ENCODE data around the gene HCST.
A peak's percentile ranks its signal among the peaks of the same experiment; 100 is the strongest.

The HCST gene

DNA sequence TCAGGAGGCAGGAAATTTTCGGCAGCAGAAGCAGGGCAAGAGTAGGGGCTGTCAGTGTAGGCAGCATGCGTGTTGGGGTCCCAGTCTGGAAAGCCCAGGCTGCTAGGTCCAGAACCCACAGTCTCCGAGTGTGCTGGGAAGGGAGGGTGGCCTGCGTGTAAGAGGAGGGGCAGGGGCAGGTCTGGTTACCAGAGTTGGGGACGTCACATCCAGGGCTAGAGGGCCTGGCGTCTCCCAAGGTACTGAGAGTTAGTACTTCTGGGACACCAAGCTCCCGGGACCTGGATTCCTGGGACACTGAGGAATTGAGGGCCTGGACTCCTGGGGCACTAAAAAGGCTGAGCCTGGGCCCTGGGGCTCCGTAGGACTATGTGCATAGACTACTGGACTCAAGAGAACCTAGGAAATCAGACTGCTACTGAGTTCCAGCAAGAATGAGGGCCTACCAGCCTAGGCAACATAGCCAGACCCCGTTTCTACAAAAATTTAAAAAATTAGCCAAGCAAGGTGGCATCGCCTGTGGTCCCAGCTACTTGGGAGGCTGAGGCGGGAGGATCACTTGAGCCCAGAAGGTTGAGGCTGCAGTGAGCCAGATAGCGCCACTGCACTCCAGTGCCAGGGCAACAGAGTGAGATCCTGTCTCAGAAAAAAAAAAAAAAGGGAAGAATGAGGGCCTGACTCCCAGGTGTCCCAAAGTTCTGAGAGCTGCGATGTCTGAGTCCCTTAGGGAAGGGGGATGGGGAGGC is 4.5 kb upstream of the HCST start:
- WGBS (ENCODE audit: extremely low coverage, insufficient coverage, insufficient read length) = no CpG with 5 or more reads among the region's 13 CpGs

DNA sequence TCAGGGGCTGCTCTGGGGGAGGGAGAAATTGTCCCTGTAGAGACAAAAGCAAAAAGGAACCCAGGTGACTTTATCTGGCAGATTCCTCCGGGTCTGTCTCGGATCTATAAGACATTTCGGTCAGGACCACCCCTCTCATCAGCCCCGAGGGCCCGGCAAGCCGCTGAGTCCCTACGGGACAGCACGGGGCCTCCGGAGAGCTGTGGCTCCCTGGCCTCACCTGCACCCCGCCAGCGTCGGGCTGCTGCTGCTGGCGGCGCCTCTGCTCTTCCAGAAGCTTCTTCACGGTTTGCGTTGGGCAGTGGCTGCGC is 3.9 kb upstream of the HCST start:
- Histone ChIP-seq H3K79me2 (ENCODE audit: control insufficient read depth, insufficient read depth, low read length, poor library complexity) (peaks cover 8% of the 10 kb centered on the region), H4K91ac (ENCODE audit: low read depth, low read length) (peak overlapping the region; percentile 70), H2AK5ac (ENCODE audit: low read length) (peak overlapping the region; percentile 13), H3K4me3 (ENCODE audit: low read depth, low read length) (peak overlapping the region; percentile 89), H2BK5ac (ENCODE audit: low read depth, low read length, poor library complexity) (peak overlapping the region; percentile 42), H3K9me3 (ENCODE audit: insufficient read depth, low read depth, low read length) (no peaks in the 10 kb centered on the region), H3K36me3 (ENCODE audit: control insufficient read depth in 1 of 2, insufficient read depth in 2 of 2, low read length in 2 of 2) (peaks cover 27 to 38% of the 10 kb centered on the region in 2 experiments), H3K27ac (ENCODE audit: low read depth, low read length) (no peak overlapping the region), H3K4me1 (ENCODE audit: control insufficient read depth in 1 of 2, insufficient read depth in 2 of 2, low read length in 2 of 2) (peaks cover 11 to 22% of the 10 kb centered on the region in 2 experiments), H2BK120ac (ENCODE audit: insufficient read depth, low read length, poor library complexity) (no peak overlapping the region), H2AFZ (ENCODE audit: insufficient read depth, low read length, poor library complexity) (peak overlapping the region; percentile 69), H3K79me1 (ENCODE audit: low read length) (peaks cover 13% of the 10 kb centered on the region), H4K12ac (ENCODE audit: low read depth, low read length) (peak overlapping the region; percentile 58), H3K27me3 (ENCODE audit: insufficient read depth, low read length) (no peaks in the 10 kb centered on the region), H2BK12ac (ENCODE audit: low read length) (no peak overlapping the region), H3K9ac (ENCODE audit: low read length) (no peak overlapping the region), H3K18ac (ENCODE audit: low read length) (peak overlapping the region; percentile 25), H3K23ac (ENCODE audit: low read length) (no peak overlapping the region), H4K8ac (ENCODE audit: low read depth, low read length) (peak overlapping the region; percentile 62), H3K4ac (ENCODE audit: low read depth, low read length) (peak overlapping the region; percentile 46), H3K4me2 (ENCODE audit: low read length) (peak overlapping the region; percentile 99), H3K14ac (ENCODE audit: low read length) (peak overlapping the region; percentile 66)
- WGBS (ENCODE audit: extremely low coverage, insufficient coverage, insufficient read length) = no CpG with 5 or more reads among the region's 17 CpGs
- DNase-seq = no peak

More for the DNA sequence above, 4.5 kb upstream of the HCST start:
- Histone ChIP-seq H4K91ac (ENCODE audit: low read depth, low read length) (no peak overlapping the region), H3K14ac (ENCODE audit: low read length) (no peak overlapping the region), H3K9me3 (ENCODE audit: insufficient read depth, low read depth, low read length) (no peaks in the 10 kb centered on the region), H3K9ac (ENCODE audit: low read length) (no peak overlapping the region), H3K79me2 (ENCODE audit: control insufficient read depth, insufficient read depth, low read length, poor library complexity) (peaks cover 8% of the 10 kb centered on the region), H3K4me3 (ENCODE audit: low read depth, low read length) (no peak overlapping the region), H3K18ac (ENCODE audit: low read length) (peak overlapping the region; percentile 7), H2AFZ (ENCODE audit: insufficient read depth, low read length, poor library complexity) (no peak overlapping the region), H4K12ac (ENCODE audit: low read depth, low read length) (peak overlapping the region; percentile 0), H3K4me1 (ENCODE audit: control insufficient read depth in 1 of 2, insufficient read depth in 2 of 2, low read length in 2 of 2) (peaks cover 6 to 18% of the 10 kb centered on the region in 2 experiments), H3K4me2 (ENCODE audit: low read length) (peak overlapping the region; percentile 99), H3K4ac (ENCODE audit: low read depth, low read length) (no peak overlapping the region), H3K36me3 (ENCODE audit: control insufficient read depth in 1 of 2, insufficient read depth in 2 of 2, low read length in 2 of 2) (peaks cover 27 to 39% of the 10 kb centered on the region in 2 experiments), H4K8ac (ENCODE audit: low read depth, low read length) (no peak overlapping the region), H2BK5ac (ENCODE audit: low read depth, low read length, poor library complexity) (no peak overlapping the region), H2BK12ac (ENCODE audit: low read length) (no peak overlapping the region), H2BK120ac (ENCODE audit: insufficient read depth, low read length, poor library complexity) (no peak overlapping the region), H2AK5ac (ENCODE audit: low read length) (no peak overlapping the region), H3K27me3 (ENCODE audit: insufficient read depth, low read length) (no peaks in the 10 kb centered on the region), H3K27ac (ENCODE audit: low read depth, low read length) (no peak overlapping the region), H3K23ac (ENCODE audit: low read length) (no peak overlapping the region), H3K79me1 (ENCODE audit: low read length) (peaks cover 13% of the 10 kb centered on the region)
- no peak for DNase-seq

DNA sequence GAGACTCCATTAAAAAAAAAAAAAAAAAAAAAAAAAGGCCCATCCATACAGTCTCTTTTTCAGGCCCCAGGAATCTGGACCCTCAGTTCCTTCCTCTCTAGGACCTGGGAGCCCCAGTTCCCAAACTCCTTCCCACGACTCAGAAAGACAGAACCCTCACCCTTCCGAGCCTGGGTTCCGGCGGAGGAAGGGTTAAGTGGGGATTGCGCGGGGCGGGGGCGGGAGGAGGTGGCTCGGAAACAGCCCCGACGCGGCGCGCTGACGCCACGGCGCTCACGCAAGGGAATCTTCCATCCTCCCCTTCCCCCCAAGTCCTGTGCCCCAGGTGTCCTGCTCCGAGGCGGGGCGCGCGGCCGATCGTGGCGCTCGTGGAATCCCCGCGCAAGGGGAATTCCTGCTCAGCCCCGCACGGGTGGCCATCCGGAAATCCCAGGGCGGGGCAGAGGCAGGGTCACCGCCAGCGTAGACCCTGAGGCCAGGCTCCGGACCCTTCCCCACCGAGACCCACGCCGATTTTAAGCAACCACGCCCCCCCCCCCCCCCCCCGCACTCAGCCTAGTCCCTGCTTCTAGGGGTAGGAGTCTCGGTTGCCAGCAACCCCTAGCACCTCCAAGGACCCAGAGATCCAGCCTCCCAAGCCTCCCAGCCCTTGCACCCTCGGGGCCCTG is 2.6 kb upstream of the HCST start:
- H3K4me1 ChIP-seq (ENCODE audit: control insufficient read depth in 1 of 2, insufficient read depth in 2 of 2, low read length in 2 of 2) = peaks cover 13 to 24% of the 10 kb centered on the region in 2 experiments
- no peak overlapping the region for H3K23ac ChIP-seq (ENCODE audit: low read length)
- H2BK5ac ChIP-seq (ENCODE audit: low read depth, low read length, poor library complexity) = peak overlapping the region; percentile 86
- H2BK12ac ChIP-seq (ENCODE audit: low read length) = no peak overlapping the region
- peak overlapping the region; percentile 89 for H3K4me3 ChIP-seq (ENCODE audit: low read depth, low read length)
- peak overlapping the region; percentile 91 for H3K9ac ChIP-seq (ENCODE audit: low read length)
- H3K79me1 ChIP-seq (ENCODE audit: low read length) = peaks cover 13% of the 10 kb centered on the region
- peak overlapping the region; percentile 97 for H3K14ac ChIP-seq (ENCODE audit: low read length)
- no CpG with 5 or more reads among the region's 43 CpGs for WGBS (ENCODE audit: extremely low coverage, insufficient coverage, insufficient read length)
- H4K8ac ChIP-seq (ENCODE audit: low read depth, low read length) = peak overlapping the region; percentile 84
- H3K36me3 ChIP-seq (ENCODE audit: control insufficient read depth in 1 of 2, insufficient read depth in 2 of 2, low read length in 2 of 2) = peaks cover 23 to 33% of the 10 kb centered on the region in 2 experiments
- H2BK120ac ChIP-seq (ENCODE audit: insufficient read depth, low read length, poor library complexity) = peak overlapping the region; percentile 83
- H3K9me3 ChIP-seq (ENCODE audit: insufficient read depth, low read depth, low read length) = no peaks in the 10 kb centered on the region
- peak overlapping the region; percentile 79 for H2AK5ac ChIP-seq (ENCODE audit: low read length)
- DNase-seq = peak; percentile 72 to 79
- H3K27ac ChIP-seq (ENCODE audit: low read depth, low read length) = peak overlapping the region; percentile 84
- H3K4me2 ChIP-seq (ENCODE audit: low read length) = peak overlapping the region; percentile 99
- peak overlapping the region; percentile 63 for H4K12ac ChIP-seq (ENCODE audit: low read depth, low read length)
- H3K27me3 ChIP-seq (ENCODE audit: insufficient read depth, low read length) = no peaks in the 10 kb centered on the region
- H3K4ac ChIP-seq (ENCODE audit: low read depth, low read length) = peak overlapping the region; percentile 98
- H3K18ac ChIP-seq (ENCODE audit: low read length) = peak overlapping the region; percentile 95
- H3K79me2 ChIP-seq (ENCODE audit: control insufficient read depth, insufficient read depth, low read length, poor library complexity) = peaks cover 8% of the 10 kb centered on the region
- H4K91ac ChIP-seq (ENCODE audit: low read depth, low read length) = peak overlapping the region; percentile 88
- peak overlapping the region; percentile 92 for H2AFZ ChIP-seq (ENCODE audit: insufficient read depth, low read length, poor library complexity)

DNA sequence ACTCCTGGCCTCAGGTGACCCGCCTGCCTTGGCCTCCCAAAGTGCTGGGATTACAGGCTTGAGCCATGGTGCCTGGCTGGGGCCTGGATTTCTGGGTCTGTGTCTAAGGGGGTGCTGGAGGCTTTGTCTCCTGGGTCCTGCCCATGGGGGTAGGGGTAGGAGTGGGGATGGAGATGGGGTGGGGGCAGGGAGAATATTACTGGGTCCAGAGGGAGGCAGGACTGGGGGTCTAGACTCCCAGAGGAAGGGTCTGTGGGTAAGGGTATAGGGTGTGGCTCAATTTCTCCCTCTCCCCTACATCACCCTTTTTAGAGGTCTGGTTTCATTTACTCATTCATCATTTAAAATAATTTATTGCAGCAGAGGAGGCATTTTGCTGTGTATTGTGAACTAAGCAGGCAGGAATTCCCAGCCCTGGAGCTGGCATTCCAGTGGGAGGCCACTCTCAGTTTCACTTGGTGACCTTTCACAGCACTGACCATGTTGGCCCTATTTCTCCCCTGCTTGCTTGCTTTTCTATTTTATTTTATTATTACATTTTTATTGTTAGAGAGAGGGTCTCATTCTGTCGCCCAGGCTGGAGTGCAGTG is 1.2 kb upstream of the HCST start:
- no CpG with 5 or more reads among the region's 2 CpGs for WGBS (ENCODE audit: extremely low coverage, insufficient coverage, insufficient read length)
- H3K27me3 ChIP-seq (ENCODE audit: insufficient read depth, low read length) = no peaks in the 10 kb centered on the region
- DNase-seq = peak; percentile 71 to 86
- peak overlapping the region; percentile 99 for H3K4me2 ChIP-seq (ENCODE audit: low read length)
- H4K91ac ChIP-seq (ENCODE audit: low read depth, low read length) = peak overlapping the region; percentile 20
- peak overlapping the region; percentile 94 for H2AK5ac ChIP-seq (ENCODE audit: low read length)
- H3K9ac ChIP-seq (ENCODE audit: low read length) = no peak overlapping the region
- H2BK12ac ChIP-seq (ENCODE audit: low read length) = no peak overlapping the region
- peaks cover 13% of the 10 kb centered on the region for H3K79me1 ChIP-seq (ENCODE audit: low read length)
- H2BK120ac ChIP-seq (ENCODE audit: insufficient read depth, low read length, poor library complexity) = no peak overlapping the region
- no peak overlapping the region for H2BK5ac ChIP-seq (ENCODE audit: low read depth, low read length, poor library complexity)
- no peaks in the 10 kb centered on the region for H3K9me3 ChIP-seq (ENCODE audit: insufficient read depth, low read depth, low read length)
- H3K18ac ChIP-seq (ENCODE audit: low read length) = peak overlapping the region; percentile 54
- H3K4me3 ChIP-seq (ENCODE audit: low read depth, low read length) = no peak overlapping the region
- no peak overlapping the region for H2AFZ ChIP-seq (ENCODE audit: insufficient read depth, low read length, poor library complexity)
- no peak overlapping the region for H4K12ac ChIP-seq (ENCODE audit: low read depth, low read length)
- no peak overlapping the region for H3K23ac ChIP-seq (ENCODE audit: low read length)
- H3K79me2 ChIP-seq (ENCODE audit: control insufficient read depth, insufficient read depth, low read length, poor library complexity) = peaks cover 8% of the 10 kb centered on the region
- H3K36me3 ChIP-seq (ENCODE audit: control insufficient read depth in 1 of 2, insufficient read depth in 2 of 2, low read length in 2 of 2) = peaks cover 17 to 23% of the 10 kb centered on the region in 2 experiments
- peak overlapping the region; percentile 84 for H4K8ac ChIP-seq (ENCODE audit: low read depth, low read length)
- no peak overlapping the region for H3K14ac ChIP-seq (ENCODE audit: low read length)
- H3K4me1 ChIP-seq (ENCODE audit: control insufficient read depth in 1 of 2, insufficient read depth in 2 of 2, low read length in 2 of 2) = peaks cover 13 to 24% of the 10 kb centered on the region in 2 experiments
- no peak overlapping the region for H3K27ac ChIP-seq (ENCODE audit: low read depth, low read length)
- no peak overlapping the region for H3K4ac ChIP-seq (ENCODE audit: low read depth, low read length)
